Body of pancreas (tissue), 4 donors: Measurements from ENCODE around the gene TRAF5.
"Not testable (repeated sequence)": the region's sequence is repeated elsewhere in the genome, so short reads cannot be mapped to it uniquely, and the experiment has no call there.

ENCODE experiments used
- POLR2A ChIP-seq, 3 donors: fragments of 450-650 bp; IDR thresholded peaks; one replicate each; pipeline ENCODE4 v1.6.1; 2016; ENCODE audit warnings: antibody characterized with exemption in 3 of 3, mild to moderate bottlenecking in 2 of 3
- TF ChIP-seq, protein P1 (sequence below), 7 experiments: fragments of 450-650 bp in 4 of 7; fragments of 200-600 bp in 3 of 7; sonication (generic) in 3 of 7; IDR thresholded peaks; one replicate each; pipeline ENCODE4 v1.5.1; 2016 to 2019; ENCODE audit warnings: antibody characterized with exemption in 7 of 7

DNA sequence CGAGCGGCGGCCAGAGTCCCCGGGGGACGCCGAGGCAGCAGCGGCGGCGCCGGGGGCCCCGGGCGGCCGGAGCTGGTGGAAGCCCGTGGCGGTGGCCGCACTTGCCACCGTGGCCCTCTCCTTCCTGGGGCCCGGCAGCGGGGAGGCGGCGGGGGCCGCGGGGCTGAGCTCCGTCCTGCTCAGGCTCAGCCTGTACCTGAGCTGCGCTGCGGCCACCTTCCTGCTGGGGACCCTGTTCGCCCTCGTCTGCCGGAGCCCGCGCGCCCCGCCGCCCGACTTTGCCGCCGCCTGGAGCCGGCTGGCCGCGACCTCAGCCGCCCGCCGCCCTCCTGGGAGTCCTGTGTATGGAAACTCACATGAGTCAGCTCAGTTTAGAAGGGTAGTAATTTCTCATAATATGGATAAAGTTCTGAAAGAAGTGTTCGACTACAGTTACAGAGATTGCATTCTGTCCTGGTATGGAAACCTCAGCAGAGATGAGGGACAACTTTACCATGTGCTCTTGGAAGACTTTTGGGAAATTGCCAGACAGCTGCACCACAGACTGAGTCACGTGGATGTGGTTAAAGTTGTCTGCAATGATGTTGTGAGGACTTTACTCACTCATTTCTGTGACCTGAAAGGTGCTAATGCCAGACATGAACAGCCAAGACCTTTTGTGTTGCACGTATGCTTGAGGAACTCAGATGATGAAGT, 90.1 kb downstream of the TRAF5 start:
- TF ChIP-seq POLR2A (IDR thresholded peaks at IDR 0.05), result peak in 1 of 3 donors; percentile 27
- TF ChIP-seq, protein P1, sequence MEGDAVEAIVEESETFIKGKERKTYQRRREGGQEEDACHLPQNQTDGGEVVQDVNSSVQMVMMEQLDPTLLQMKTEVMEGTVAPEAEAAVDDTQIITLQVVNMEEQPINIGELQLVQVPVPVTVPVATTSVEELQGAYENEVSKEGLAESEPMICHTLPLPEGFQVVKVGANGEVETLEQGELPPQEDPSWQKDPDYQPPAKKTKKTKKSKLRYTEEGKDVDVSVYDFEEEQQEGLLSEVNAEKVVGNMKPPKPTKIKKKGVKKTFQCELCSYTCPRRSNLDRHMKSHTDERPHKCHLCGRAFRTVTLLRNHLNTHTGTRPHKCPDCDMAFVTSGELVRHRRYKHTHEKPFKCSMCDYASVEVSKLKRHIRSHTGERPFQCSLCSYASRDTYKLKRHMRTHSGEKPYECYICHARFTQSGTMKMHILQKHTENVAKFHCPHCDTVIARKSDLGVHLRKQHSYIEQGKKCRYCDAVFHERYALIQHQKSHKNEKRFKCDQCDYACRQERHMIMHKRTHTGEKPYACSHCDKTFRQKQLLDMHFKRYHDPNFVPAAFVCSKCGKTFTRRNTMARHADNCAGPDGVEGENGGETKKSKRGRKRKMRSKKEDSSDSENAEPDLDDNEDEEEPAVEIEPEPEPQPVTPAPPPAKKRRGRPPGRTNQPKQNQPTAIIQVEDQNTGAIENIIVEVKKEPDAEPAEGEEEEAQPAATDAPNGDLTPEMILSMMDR (IDR thresholded peaks at IDR 0.05), result not testable (repeated sequence)
